HEK293 (cell line): ENCODE data around the gene STT3A.

ENCODE experiments used
- CTCF ChIA-PET: fragments of 350-600 bp; formaldehyde crosslinking; extraction: SDS; loops from one replicate; lab custom pipeline; 2021; ENCODE audit warnings: antibody characterized with exemption; lab: Yijun Ruan, JAX
- POLR2A ChIA-PET: fragments of 300-600 bp; formaldehyde crosslinking; extraction: SDS; loops from one replicate; lab custom pipeline; 2020; ENCODE audit warnings: antibody characterized with exemption, inconsistent platforms; lab: Yijun Ruan, JAX
- H3K27ac ChIP-seq: fragments of 200-500 bp; sonication (Bioruptor generic); 2 replicates; pipeline ENCODE4 v1.5.1; 2014; ENCODE audit warnings: low read depth, low read length, control low read depth, inconsistent platforms; ENCODE audit errors: extremely low read depth
- H3K36me3 ChIP-seq, 2 experiments: fragments of 200-500 bp in 1 of 2; sonication (Bioruptor generic) in 1 of 2; 1 replicate in 1 of 2; 2 replicates in 1 of 2; pipeline ENCODE4 v1.5.1; 2014 to 2017; ENCODE audit warnings: inconsistent platforms in 2 of 2, low read length in 2 of 2; ENCODE audit not compliant: control insufficient read depth in 2 of 2, insufficient read depth in 1 of 2
- H3K4me1 ChIP-seq: fragments of 200-500 bp; sonication (Bioruptor generic); 2 replicates; pipeline ENCODE4 v1.5.1; 2014; ENCODE audit warnings: mild to moderate bottlenecking, low read length, inconsistent platforms; ENCODE audit not compliant: control insufficient read depth, insufficient read depth
- H3K4me3 ChIP-seq: 2 replicates; pipeline ENCODE4 v1.5.1; 2011; ENCODE audit warnings: low read depth, mild to moderate bottlenecking, control low read depth, low read length, moderate library complexity
- H3K9me3 ChIP-seq: fragments of 200-500 bp; sonication (Bioruptor generic); 2 replicates; pipeline ENCODE4 v1.5.1; 2014; ENCODE audit warnings: low read depth, low read length, inconsistent platforms; ENCODE audit not compliant: control insufficient read depth, insufficient read depth
- GFI1B ChIP-seq: fragments of 450-650 bp; formaldehyde crosslinking; IDR thresholded peaks from 2 replicates; pipeline ENCODE4 v1.5.1; 2016; ENCODE audit warnings: missing biosample characterization, missing genetic modification characterization
- KLF10 ChIP-seq: fragments of 450-650 bp; IDR thresholded peaks from 2 replicates; pipeline ENCODE4 v1.5.1; 2018; ENCODE audit warnings: missing biosample characterization, mild to moderate bottlenecking, missing genetic modification characterization
- SP2 ChIP-seq: fragments of 450-650 bp; formaldehyde crosslinking; IDR thresholded peaks from 2 replicates; pipeline ENCODE4 v1.5.1; 2016; ENCODE audit warnings: missing biosample characterization, missing genetic modification characterization
- TCF7L2 ChIP-seq: IDR thresholded peaks from 2 replicates; pipeline ENCODE4 v1.6.1; 2011; ENCODE audit warnings: low read depth, mild to moderate bottlenecking, inconsistent platforms, low read length, moderate library complexity, borderline replicate concordance
- ZBTB7A ChIP-seq: fragments of 450-650 bp; formaldehyde crosslinking; IDR thresholded peaks from 2 replicates; pipeline ENCODE4 v1.5.1; 2016; ENCODE audit warnings: low read depth, missing biosample characterization, missing genetic modification characterization
- ZFP37 ChIP-seq: fragments of 450-650 bp; formaldehyde crosslinking; IDR thresholded peaks from 2 replicates; pipeline ENCODE4 v1.5.1; 2016; ENCODE audit warnings: missing biosample characterization, missing genetic modification characterization
- ZFP69B ChIP-seq: fragments of 450-650 bp; formaldehyde crosslinking; IDR thresholded peaks from 2 replicates; pipeline ENCODE4 v1.5.1; 2016; ENCODE audit warnings: missing biosample characterization, missing genetic modification characterization
- ZNF112 ChIP-seq: fragments of 450-650 bp; formaldehyde crosslinking; IDR thresholded peaks from 2 replicates; pipeline ENCODE4 v1.5.0; 2017; ENCODE audit warnings: missing biosample characterization, missing genetic modification characterization
- ZNF140 ChIP-seq: fragments of 450-650 bp; formaldehyde crosslinking; IDR thresholded peaks from 2 replicates; pipeline ENCODE4 v1.5.1; 2016; ENCODE audit warnings: missing biosample characterization, missing genetic modification characterization
- ZNF146 ChIP-seq: fragments of 450-650 bp; formaldehyde crosslinking; IDR thresholded peaks from 2 replicates; pipeline ENCODE4 v1.5.1; 2016; ENCODE audit warnings: missing biosample characterization, missing genetic modification characterization
- ZNF157 ChIP-seq: fragments of 450-650 bp; formaldehyde crosslinking; IDR thresholded peaks from 2 replicates; pipeline ENCODE4 v1.5.1; 2016; ENCODE audit warnings: missing biosample characterization, missing genetic modification characterization
- ZNF19 ChIP-seq: fragments of 450-650 bp; formaldehyde crosslinking; IDR thresholded peaks from 2 replicates; pipeline ENCODE4; 2016; ENCODE audit warnings: missing biosample characterization, missing genetic modification characterization, low read depth
- ZNF2 ChIP-seq: fragments of 450-650 bp; formaldehyde crosslinking; IDR thresholded peaks from 2 replicates; pipeline ENCODE4 v1.5.1; 2016; ENCODE audit warnings: missing biosample characterization, missing genetic modification characterization
- ZNF239 ChIP-seq: fragments of 450-650 bp; formaldehyde crosslinking; IDR thresholded peaks from 2 replicates; pipeline ENCODE4 v1.5.1; 2016; ENCODE audit warnings: missing biosample characterization, missing genetic modification characterization
- ZNF366 ChIP-seq: fragments of 450-650 bp; formaldehyde crosslinking; conservative IDR thresholded peaks from 2 replicates; pipeline ENCODE4 v1.5.1; 2016; ENCODE audit warnings: missing biosample characterization, missing genetic modification characterization
- ZNF37A ChIP-seq: fragments of 450-650 bp; IDR thresholded peaks from 2 replicates; pipeline ENCODE4 v1.5.1; 2018; ENCODE audit warnings: missing biosample characterization, missing genetic modification characterization
- ZNF404 ChIP-seq: fragments of 450-650 bp; formaldehyde crosslinking; IDR thresholded peaks from 2 replicates; pipeline ENCODE4 v1.5.1; 2017; ENCODE audit warnings: missing biosample characterization, missing genetic modification characterization
- ZNF529 ChIP-seq: fragments of 450-650 bp; formaldehyde crosslinking; IDR thresholded peaks from 2 replicates; pipeline ENCODE4 v1.5.1; 2017; ENCODE audit warnings: missing genetic modification characterization, missing biosample characterization; ENCODE audit not compliant: insufficient replicate concordance
- ZNF549 ChIP-seq: fragments of 450-650 bp; IDR thresholded peaks from 2 replicates; pipeline ENCODE4 v1.5.1; 2018; ENCODE audit warnings: missing biosample characterization, missing genetic modification characterization, mild to moderate bottlenecking, inconsistent platforms, moderate library complexity
- ZNF677 ChIP-seq: fragments of 450-650 bp; IDR thresholded peaks from 2 replicates; pipeline ENCODE4 v1.5.0; 2018; ENCODE audit warnings: missing biosample characterization, mild to moderate bottlenecking, missing genetic modification characterization, moderate library complexity
- ZNF776 ChIP-seq: fragments of 450-650 bp; formaldehyde crosslinking; IDR thresholded peaks from 2 replicates; pipeline ENCODE4 v1.5.0; 2017; ENCODE audit warnings: missing biosample characterization, missing genetic modification characterization, borderline replicate concordance
- ZNF792 ChIP-seq: fragments of 450-650 bp; formaldehyde crosslinking; IDR thresholded peaks from 2 replicates; pipeline ENCODE4 v1.5.1; 2016; ENCODE audit warnings: missing biosample characterization, missing genetic modification characterization
- ZXDB ChIP-seq: fragments of 450-650 bp; formaldehyde crosslinking; IDR thresholded peaks from 2 replicates; pipeline ENCODE4 v1.5.1; 2016; ENCODE audit warnings: missing biosample characterization, missing genetic modification characterization
- TF ChIP-seq, protein P1 (sequence below): fragments of 450-650 bp; formaldehyde crosslinking; conservative IDR thresholded peaks from 2 replicates; pipeline ENCODE4 v1.5.1; 2016; ENCODE audit warnings: low read depth, missing biosample characterization, missing genetic modification characterization
- TF ChIP-seq, protein P2 (sequence below): fragments of 450-650 bp; formaldehyde crosslinking; IDR thresholded peaks from 2 replicates; pipeline ENCODE4 v1.5.1; 2016; ENCODE audit warnings: missing biosample characterization, missing genetic modification characterization
- TF ChIP-seq, protein P3 (sequence below): IDR thresholded peaks from 2 replicates; pipeline ENCODE4 v1.6.1; 2011; ENCODE audit warnings: mild to moderate bottlenecking, low read depth, low read length, borderline replicate concordance
- TF ChIP-seq, protein P4 (sequence below): fragments of 450-650 bp; formaldehyde crosslinking; IDR thresholded peaks from 2 replicates; pipeline ENCODE4 v1.5.1; 2016; ENCODE audit warnings: missing biosample characterization, missing genetic modification characterization

The STT3A gene

GRCh38 chr11:125578783-125579182 lies 13.9 kb upstream of the STT3A start:
- CTCF ChIA-PET, result no interaction called here
- no peak for TF ChIP-seq KLF10 (tag by site-specific recombination)
- TF ChIP-seq ZNF792 (tag by site-specific recombination), result no peak
- TF ChIP-seq ZNF549, result no peak
- TF ChIP-seq ZFP69B (tag by site-specific recombination), result no peak
- TF ChIP-seq, protein P1, sequence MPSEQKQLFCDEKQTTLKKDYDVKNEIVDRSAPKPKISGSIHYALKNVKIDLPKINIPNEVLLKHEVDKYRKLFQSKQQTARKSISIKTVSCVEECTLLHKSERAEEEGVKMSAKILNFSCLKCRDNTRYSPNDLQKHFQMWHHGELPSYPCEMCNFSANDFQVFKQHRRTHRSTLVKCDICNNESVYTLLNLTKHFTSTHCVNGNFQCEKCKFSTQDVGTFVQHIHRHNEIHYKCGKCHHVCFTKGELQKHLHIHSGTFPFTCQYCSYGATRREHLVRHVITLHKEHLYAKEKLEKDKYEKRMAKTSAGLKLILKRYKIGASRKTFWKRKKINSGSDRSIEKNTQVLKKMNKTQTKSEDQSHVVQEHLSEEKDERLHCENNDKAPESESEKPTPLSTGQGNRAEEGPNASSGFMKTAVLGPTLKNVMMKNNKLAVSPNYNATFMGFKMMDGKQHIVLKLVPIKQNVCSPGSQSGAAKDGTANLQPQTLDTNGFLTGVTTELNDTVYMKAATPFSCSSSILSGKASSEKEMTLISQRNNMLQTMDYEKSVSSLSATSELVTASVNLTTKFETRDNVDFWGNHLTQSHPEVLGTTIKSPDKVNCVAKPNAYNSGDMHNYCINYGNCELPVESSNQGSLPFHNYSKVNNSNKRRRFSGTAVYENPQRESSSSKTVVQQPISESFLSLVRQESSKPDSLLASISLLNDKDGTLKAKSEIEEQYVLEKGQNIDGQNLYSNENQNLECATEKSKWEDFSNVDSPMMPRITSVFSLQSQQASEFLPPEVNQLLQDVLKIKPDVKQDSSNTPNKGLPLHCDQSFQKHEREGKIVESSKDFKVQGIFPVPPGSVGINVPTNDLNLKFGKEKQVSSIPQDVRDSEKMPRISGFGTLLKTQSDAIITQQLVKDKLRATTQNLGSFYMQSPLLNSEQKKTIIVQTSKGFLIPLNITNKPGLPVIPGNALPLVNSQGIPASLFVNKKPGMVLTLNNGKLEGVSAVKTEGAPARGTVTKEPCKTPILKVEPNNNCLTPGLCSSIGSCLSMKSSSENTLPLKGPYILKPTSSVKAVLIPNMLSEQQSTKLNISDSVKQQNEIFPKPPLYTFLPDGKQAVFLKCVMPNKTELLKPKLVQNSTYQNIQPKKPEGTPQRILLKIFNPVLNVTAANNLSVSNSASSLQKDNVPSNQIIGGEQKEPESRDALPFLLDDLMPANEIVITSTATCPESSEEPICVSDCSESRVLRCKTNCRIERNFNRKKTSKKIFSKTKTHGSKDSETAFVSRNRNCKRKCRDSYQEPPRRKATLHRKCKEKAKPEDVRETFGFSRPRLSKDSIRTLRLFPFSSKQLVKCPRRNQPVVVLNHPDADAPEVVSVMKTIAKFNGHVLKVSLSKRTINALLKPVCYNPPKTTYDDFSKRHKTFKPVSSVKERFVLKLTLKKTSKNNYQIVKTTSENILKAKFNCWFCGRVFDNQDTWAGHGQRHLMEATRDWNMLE (tag by site-specific recombination), result no peak
- TF ChIP-seq, protein P2, sequence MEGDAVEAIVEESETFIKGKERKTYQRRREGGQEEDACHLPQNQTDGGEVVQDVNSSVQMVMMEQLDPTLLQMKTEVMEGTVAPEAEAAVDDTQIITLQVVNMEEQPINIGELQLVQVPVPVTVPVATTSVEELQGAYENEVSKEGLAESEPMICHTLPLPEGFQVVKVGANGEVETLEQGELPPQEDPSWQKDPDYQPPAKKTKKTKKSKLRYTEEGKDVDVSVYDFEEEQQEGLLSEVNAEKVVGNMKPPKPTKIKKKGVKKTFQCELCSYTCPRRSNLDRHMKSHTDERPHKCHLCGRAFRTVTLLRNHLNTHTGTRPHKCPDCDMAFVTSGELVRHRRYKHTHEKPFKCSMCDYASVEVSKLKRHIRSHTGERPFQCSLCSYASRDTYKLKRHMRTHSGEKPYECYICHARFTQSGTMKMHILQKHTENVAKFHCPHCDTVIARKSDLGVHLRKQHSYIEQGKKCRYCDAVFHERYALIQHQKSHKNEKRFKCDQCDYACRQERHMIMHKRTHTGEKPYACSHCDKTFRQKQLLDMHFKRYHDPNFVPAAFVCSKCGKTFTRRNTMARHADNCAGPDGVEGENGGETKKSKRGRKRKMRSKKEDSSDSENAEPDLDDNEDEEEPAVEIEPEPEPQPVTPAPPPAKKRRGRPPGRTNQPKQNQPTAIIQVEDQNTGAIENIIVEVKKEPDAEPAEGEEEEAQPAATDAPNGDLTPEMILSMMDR (tag by site-specific recombination), result no peak
- no peak for TF ChIP-seq ZNF529 (tag by site-specific recombination)
- TF ChIP-seq ZNF366 (tag by site-specific recombination), result no peak
- no peak for TF ChIP-seq ZBTB7A (tag by site-specific recombination)
- TF ChIP-seq GFI1B (tag by site-specific recombination), result no peak
- TF ChIP-seq, protein P3, sequence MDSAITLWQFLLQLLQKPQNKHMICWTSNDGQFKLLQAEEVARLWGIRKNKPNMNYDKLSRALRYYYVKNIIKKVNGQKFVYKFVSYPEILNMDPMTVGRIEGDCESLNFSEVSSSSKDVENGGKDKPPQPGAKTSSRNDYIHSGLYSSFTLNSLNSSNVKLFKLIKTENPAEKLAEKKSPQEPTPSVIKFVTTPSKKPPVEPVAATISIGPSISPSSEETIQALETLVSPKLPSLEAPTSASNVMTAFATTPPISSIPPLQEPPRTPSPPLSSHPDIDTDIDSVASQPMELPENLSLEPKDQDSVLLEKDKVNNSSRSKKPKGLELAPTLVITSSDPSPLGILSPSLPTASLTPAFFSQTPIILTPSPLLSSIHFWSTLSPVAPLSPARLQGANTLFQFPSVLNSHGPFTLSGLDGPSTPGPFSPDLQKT, result no peak
- TF ChIP-seq ZNF239, result no peak
- no peak for TF ChIP-seq ZNF404 (tag by site-specific recombination)
- no peak for TF ChIP-seq ZNF2
- no peak for TF ChIP-seq SP2
- no peak for TF ChIP-seq ZFP37 (tag by site-specific recombination)
- no peak for TF ChIP-seq ZNF146 (tag by site-specific recombination)
- Histone ChIP-seq H3K9me3 (no peaks in the 10 kb centered on the region), H3K27ac (no peak overlapping the region), H3K4me3 (no peak overlapping the region), H3K4me1 (no peaks in the 10 kb centered on the region), H3K36me3 (peaks cover 49 to 96% of the 10 kb centered on the region in 2 experiments)
- POLR2A ChIA-PET, result interaction anchor here (0.6 to 4.7 kb wide), 3 partner anchors 11 to 145 kb away, joined by 5 to 13 read pairs (median 8); partner anchors contain the start of gene STT3A

DNA sequence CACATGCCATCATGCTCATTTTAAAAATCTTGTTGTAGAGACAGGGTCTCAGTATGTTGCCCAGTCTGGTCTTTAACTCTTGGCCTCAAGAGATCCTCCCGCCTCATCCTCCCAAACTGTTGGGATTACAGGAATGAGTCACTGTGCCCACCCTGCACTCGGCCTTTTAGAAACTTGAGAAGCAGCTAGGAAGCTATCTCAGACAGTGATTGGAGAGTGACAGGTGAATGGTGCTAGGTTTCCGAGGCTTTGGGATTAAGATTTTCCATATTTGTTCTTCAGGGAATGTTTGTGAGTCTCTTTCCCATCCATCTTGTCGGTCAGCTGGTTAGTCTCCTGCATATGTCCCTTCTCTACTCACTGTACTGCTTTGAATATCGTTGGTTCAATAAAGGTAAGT lies 12.8 kb upstream of the STT3A start:
- Histone ChIP-seq H3K9me3 (no peaks in the 10 kb centered on the region), H3K4me1 (no peaks in the 10 kb centered on the region), H3K4me3 (no peak overlapping the region), H3K27ac (no peak overlapping the region), H3K36me3 (peaks cover 45 to 96% of the 10 kb centered on the region in 2 experiments)
- POLR2A ChIA-PET, result interaction anchor here (4.7 kb wide), 1 partner anchor 13 kb away, joined by 13 read pairs; the partner anchor contains the start of gene STT3A
- CTCF ChIA-PET, result no interaction called here
- no peak for TF ChIP-seq ZNF140 (tag by site-specific recombination)
- TF ChIP-seq ZNF146 (tag by site-specific recombination), result no peak
- no peak for TF ChIP-seq ZNF112 (tag by site-specific recombination)
- no peak for TF ChIP-seq ZNF37A (tag by site-specific recombination)
- TF ChIP-seq ZXDB, result no peak
- no peak for TF ChIP-seq ZNF157
- TF ChIP-seq ZNF19, result no peak
- no peak for TF ChIP-seq ZNF776 (tag by site-specific recombination)
- TF ChIP-seq, protein P4, sequence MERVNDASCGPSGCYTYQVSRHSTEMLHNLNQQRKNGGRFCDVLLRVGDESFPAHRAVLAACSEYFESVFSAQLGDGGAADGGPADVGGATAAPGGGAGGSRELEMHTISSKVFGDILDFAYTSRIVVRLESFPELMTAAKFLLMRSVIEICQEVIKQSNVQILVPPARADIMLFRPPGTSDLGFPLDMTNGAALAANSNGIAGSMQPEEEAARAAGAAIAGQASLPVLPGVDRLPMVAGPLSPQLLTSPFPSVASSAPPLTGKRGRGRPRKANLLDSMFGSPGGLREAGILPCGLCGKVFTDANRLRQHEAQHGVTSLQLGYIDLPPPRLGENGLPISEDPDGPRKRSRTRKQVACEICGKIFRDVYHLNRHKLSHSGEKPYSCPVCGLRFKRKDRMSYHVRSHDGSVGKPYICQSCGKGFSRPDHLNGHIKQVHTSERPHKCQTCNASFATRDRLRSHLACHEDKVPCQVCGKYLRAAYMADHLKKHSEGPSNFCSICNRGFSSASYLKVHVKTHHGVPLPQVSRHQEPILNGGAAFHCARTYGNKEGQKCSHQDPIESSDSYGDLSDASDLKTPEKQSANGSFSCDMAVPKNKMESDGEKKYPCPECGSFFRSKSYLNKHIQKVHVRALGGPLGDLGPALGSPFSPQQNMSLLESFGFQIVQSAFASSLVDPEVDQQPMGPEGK (tag by site-specific recombination), result no peak
- no peak for TF ChIP-seq ZNF677 (tag by site-specific recombination)
- no peak for TF ChIP-seq TCF7L2
